Uterus (tissue), 2 donors: Measurements from ENCODE around the gene ADK.

Experiments used
- CTCF ChIP-seq, 4 experiments: fragments of 200-600 bp in 2 of 4; fragments of 450-650 bp in 2 of 4; sonication (generic) in 2 of 4; IDR thresholded peaks; one replicate each; pipeline ENCODE4 v1.5.1; 2016 to 2019; ENCODE audit warnings: antibody characterized with exemption in 4 of 4, mild to moderate bottlenecking in 2 of 4, moderate library complexity in 1 of 4
- POLR2A ChIP-seq, 2 donors: fragments of 450-650 bp; IDR thresholded peaks; one replicate each; pipeline ENCODE4 v1.6.1; 2016; ENCODE audit warnings: antibody characterized with exemption in 2 of 2, mild to moderate bottlenecking in 1 of 2, moderate library complexity in 1 of 2

GRCh38 chr10:74488907-74489306, 337.9 kb downstream of the ADK start:
- TF ChIP-seq CTCF (IDR thresholded peaks at IDR 0.05) (no peak), POLR2A (IDR thresholded peaks at IDR 0.05) (no peak)
